ENCODE results near the gene FRMD4B. TPM values are rescaled to one million over a fixed set of nuclear protein-coding genes. Genes with fewer than 3 reads are reported as not detected.

The FRMD4B gene
- total and polyA plus RNA-seq, 9 donors, result 4.2 to 42.0 (median 16.3) TPM

DNA sequence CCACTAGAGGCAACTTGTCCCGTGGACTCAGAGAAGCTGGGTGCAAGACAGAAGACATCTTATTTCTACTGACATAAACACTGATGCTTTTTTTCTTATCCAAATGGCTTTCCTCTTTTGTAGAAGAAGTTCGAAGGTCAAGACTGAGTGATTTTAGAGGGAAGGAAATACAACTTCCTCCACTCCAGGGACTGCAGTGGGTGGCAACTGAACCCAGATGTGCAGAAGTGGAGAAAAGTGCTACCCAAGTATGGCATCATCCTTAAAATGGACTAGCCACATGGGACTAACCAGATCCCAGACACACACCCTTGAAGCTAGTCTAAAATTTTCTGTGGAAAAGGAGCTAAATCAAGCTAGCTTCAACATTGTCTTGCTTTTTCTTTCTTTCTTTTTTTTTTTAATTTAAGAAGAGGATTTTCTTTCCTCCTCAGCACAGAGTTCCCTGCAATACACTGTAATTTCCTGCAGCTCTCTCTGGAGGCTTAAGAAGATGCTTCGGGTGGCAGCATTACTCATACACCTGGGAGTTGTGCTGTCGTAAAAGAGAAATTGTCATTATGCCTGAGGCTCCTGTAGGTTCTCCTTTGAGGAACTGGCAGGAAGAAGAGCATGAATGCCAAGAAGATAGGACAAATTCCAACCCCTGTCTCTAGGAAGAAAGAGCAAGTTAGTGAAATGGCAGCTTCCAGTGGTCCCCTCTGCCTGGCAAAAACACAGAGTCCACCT is 3.8 kb upstream of the FRMD4B start:
- WGBS, 3 donors, result 58 to 76% (median 67%) methylated on average over 4 of the region's 4 CpGs
- TF ChIP-seq, protein P1, sequence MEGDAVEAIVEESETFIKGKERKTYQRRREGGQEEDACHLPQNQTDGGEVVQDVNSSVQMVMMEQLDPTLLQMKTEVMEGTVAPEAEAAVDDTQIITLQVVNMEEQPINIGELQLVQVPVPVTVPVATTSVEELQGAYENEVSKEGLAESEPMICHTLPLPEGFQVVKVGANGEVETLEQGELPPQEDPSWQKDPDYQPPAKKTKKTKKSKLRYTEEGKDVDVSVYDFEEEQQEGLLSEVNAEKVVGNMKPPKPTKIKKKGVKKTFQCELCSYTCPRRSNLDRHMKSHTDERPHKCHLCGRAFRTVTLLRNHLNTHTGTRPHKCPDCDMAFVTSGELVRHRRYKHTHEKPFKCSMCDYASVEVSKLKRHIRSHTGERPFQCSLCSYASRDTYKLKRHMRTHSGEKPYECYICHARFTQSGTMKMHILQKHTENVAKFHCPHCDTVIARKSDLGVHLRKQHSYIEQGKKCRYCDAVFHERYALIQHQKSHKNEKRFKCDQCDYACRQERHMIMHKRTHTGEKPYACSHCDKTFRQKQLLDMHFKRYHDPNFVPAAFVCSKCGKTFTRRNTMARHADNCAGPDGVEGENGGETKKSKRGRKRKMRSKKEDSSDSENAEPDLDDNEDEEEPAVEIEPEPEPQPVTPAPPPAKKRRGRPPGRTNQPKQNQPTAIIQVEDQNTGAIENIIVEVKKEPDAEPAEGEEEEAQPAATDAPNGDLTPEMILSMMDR (IDR thresholded peaks at IDR 0.05), result no peak
- TF ChIP-seq EP300 (IDR thresholded peaks at IDR 0.05) (no peak), POLR2A (IDR thresholded peaks at IDR 0.05) (no peak)
- H3K4me3 ChIP-seq, result no peak overlapping the region
- no peaks in the 10 kb centered on the region for H3K9me3 ChIP-seq
- no peak overlapping the region for H3K27ac ChIP-seq
- no peak for DNase-seq
- no peaks in the 10 kb centered on the region for H3K36me3 ChIP-seq
- H3K27me3 ChIP-seq, result no peaks in the 10 kb centered on the region
- H3K4me1 ChIP-seq (ENCODE audit: insufficient read depth), result no peaks in the 10 kb centered on the region
- intact Hi-C loops (cut with DNase I), result no loop called here

- TF ChIP-seq EP300 (IDR thresholded peaks at IDR 0.05) (no peak), POLR2A (IDR thresholded peaks at IDR 0.05) (no peak)
- TF ChIP-seq, protein P1 (IDR thresholded peaks at IDR 0.05), result no peak
- Histone ChIP-seq H3K27ac (no peak overlapping the region), H3K36me3 (no peaks in the 10 kb centered on the region), H3K4me3 (no peak overlapping the region), H3K9me3 (no peaks in the 10 kb centered on the region), H3K27me3 (no peaks in the 10 kb centered on the region), H3K4me1 (ENCODE audit: insufficient read depth) (no peaks in the 10 kb centered on the region)
- no peak for DNase-seq
- intact Hi-C loops (cut with DNase I), result no loop called here
- WGBS, 3 donors, result 67 to 83% (median 82%) methylated on average over 4 of the region's 4 CpGs
These were observed 2.4 kb upstream of the FRMD4B start for GRCh38 chr3:69388241-69388640.

GRCh38 chr3:69386556-69387385 is 883 bp upstream of the FRMD4B start:
- intact Hi-C loops (cut with DNase I), result no loop called here
- no peaks in the 10 kb centered on the region for H3K9me3 ChIP-seq
- H3K4me1 ChIP-seq (ENCODE audit: insufficient read depth), result no peaks in the 10 kb centered on the region
- H3K36me3 ChIP-seq, result no peaks in the 10 kb centered on the region
- no peak for DNase-seq
- H3K27ac ChIP-seq, result no peak overlapping the region
- TF ChIP-seq, protein P1 (IDR thresholded peaks at IDR 0.05), result no peak
- TF ChIP-seq EP300 (IDR thresholded peaks at IDR 0.05) (no peak), POLR2A (IDR thresholded peaks at IDR 0.05) (no peak)
- H3K27me3 ChIP-seq, result no peaks in the 10 kb centered on the region
- 48 to 52% (median 48%) methylated on average over 8 of the region's 8 CpGs for WGBS, 3 donors
- peak overlapping the region; percentile 30 for H3K4me3 ChIP-seq

DNA sequence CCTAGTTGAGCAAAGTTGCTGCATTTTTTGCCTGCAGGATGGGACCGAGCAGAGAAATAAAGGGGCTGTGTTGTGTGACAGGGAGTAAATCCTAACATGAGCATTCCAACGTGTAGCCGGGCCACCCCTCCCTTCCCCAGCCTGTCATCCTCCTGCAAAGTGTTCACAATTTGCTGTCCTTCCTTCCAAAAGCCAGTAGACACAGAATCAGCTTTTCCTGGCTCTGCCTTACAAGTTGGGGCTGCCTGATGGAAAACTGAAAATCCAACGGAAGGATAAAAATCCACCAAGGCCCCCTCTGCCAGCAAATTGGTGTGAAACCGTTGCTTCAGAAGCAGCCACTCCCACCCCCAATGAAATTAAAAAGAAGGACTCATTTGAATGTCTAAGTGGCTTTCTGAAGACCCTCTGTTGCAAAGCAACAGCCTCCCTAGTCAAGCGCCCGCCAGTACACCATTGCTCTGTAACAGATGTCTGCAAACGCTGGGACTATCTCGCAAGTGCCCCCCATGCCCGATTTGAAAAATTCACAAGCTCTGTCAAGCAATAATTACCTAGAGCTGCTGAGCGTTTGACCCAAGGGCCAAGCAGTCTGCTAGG is 665 bp downstream of the FRMD4B start:
- Histone ChIP-seq H3K4me3 (peak overlapping the region; percentile 30), H3K9me3 (no peaks in the 10 kb centered on the region), H3K27me3 (no peaks in the 10 kb centered on the region), H3K27ac (no peak overlapping the region), H3K4me1 (ENCODE audit: insufficient read depth) (no peaks in the 10 kb centered on the region), H3K36me3 (no peaks in the 10 kb centered on the region)
- WGBS, 3 donors, result 12 to 23% (median 15%) methylated on average over 11 of the region's 11 CpGs
- TF ChIP-seq, protein P1 (IDR thresholded peaks at IDR 0.05), result no peak
- TF ChIP-seq EP300 (IDR thresholded peaks at IDR 0.05) (no peak), POLR2A (IDR thresholded peaks at IDR 0.05) (no peak)
- intact Hi-C loops (cut with DNase I), result no loop called here
- DNase-seq, result no peak

Data from ovary (tissue), 9 donors.